Measurements from ENCODE around the gene NOS3. TPM values are rescaled to one million over a fixed set of nuclear protein-coding genes. Genes with fewer than 3 reads are reported as not detected.

Gene NOS3
- total RNA-seq, 1 experiment from 2014 or later = 0.66 TPM

- H3K36me3 ChIP-seq (ENCODE audit: low read depth, low read length) = no peaks in the 10 kb centered on the region
- H3K9ac ChIP-seq (ENCODE audit: low read length) = peak within 1 kb of the TSS; percentile 86
- intact Hi-C loops (cut with micrococcal nuclease) = loop anchor here (1.0 kb wide), 3 partner anchors 30 to 83 kb away; partner anchors contain the start of gene FASTK
- peaks cover 44% of the 10 kb centered on the region for H3K4me1 ChIP-seq (ENCODE audit: insufficient read depth, low read length)
- no peak for TF ChIP-seq EZH2 (IDR thresholded peaks at IDR 0.05; ENCODE audit: low read length, unreplicated experiment)
- TF ChIP-seq, protein P1, sequence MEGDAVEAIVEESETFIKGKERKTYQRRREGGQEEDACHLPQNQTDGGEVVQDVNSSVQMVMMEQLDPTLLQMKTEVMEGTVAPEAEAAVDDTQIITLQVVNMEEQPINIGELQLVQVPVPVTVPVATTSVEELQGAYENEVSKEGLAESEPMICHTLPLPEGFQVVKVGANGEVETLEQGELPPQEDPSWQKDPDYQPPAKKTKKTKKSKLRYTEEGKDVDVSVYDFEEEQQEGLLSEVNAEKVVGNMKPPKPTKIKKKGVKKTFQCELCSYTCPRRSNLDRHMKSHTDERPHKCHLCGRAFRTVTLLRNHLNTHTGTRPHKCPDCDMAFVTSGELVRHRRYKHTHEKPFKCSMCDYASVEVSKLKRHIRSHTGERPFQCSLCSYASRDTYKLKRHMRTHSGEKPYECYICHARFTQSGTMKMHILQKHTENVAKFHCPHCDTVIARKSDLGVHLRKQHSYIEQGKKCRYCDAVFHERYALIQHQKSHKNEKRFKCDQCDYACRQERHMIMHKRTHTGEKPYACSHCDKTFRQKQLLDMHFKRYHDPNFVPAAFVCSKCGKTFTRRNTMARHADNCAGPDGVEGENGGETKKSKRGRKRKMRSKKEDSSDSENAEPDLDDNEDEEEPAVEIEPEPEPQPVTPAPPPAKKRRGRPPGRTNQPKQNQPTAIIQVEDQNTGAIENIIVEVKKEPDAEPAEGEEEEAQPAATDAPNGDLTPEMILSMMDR (conservative IDR thresholded peaks at IDR 0.05; ENCODE audit: low read depth, low read length) = peak; percentile 60
- no peak for TF ChIP-seq EZH2phosphoT487 (IDR thresholded peaks at IDR 0.05; ENCODE audit: borderline replicate concordance, low read length)
- H4K20me1 ChIP-seq (ENCODE audit: low read length) = no peaks in the 10 kb centered on the region
- peak; percentile 87 for ATAC-seq
- ChIA-PET POLR2A (ENCODE audit: unreplicated experiment) (interaction anchor here (0.6 to 1.0 kb wide), 6 partner anchors 10 to 130 kb away, joined by 3 to 5 read pairs (median 3); no protein-coding TSS in a partner anchor), CTCF (interaction anchor here (0.6 to 1.5 kb wide), 4 partner anchors 17 to 83 kb away, joined by 3 to 12 read pairs (median 4); no protein-coding TSS in a partner anchor)
- peak within 1 kb of the TSS; percentile 75 for H3K4me3 ChIP-seq (ENCODE audit: low read length)
- DNase-seq = peak; percentile 99
- BruUV-seq (replicated peaks) = TSS peak; percentile 89
- H3K9me2 ChIP-seq (replicated peaks; ENCODE audit: low read length) = no peaks in the 10 kb centered on the region
- H3K27me3 ChIP-seq (ENCODE audit: low read length) = no peaks in the 10 kb centered on the region
- H3F3A ChIP-seq (ENCODE audit: low read length, unreplicated experiment) = no peaks in the 10 kb centered on the region
- H3K79me2 ChIP-seq (ENCODE audit: low read length) = peaks cover 24% of the 10 kb centered on the region
- no peaks in the 10 kb centered on the region for H3K9me3 ChIP-seq (ENCODE audit: low read length)
- H3K4me2 ChIP-seq (ENCODE audit: low read length) = peak within 1 kb of the TSS; percentile 88
- peak within 1 kb of the TSS; percentile 72 for H2AFZ ChIP-seq (ENCODE audit: low read length)
- peak within 1 kb of the TSS; percentile 81 for H3K27ac ChIP-seq (ENCODE audit: low read length)
These were observed 37.5 kb downstream of the NOS3 start, which contains the start of gene ABCB8 for GRCh38 chr7:151028131-151028947. ABCB8 (plus strand) TSS chr7:151028450; CDS start chr7:151028516, 66 bp downstream.

- peak overlapping the region; percentile 86 for H3K9ac ChIP-seq (ENCODE audit: low read length)
- peaks cover 40% of the 10 kb centered on the region for H3K4me1 ChIP-seq (ENCODE audit: insufficient read depth, low read length)
- no peaks in the 10 kb centered on the region for H3F3A ChIP-seq (ENCODE audit: low read length, unreplicated experiment)
- ATAC-seq (no peak), DNase-seq (no peak)
- peak overlapping the region; percentile 81 for H3K27ac ChIP-seq (ENCODE audit: low read length)
- no peaks in the 10 kb centered on the region for H3K9me2 ChIP-seq (replicated peaks; ENCODE audit: low read length)
- H3K36me3 ChIP-seq (ENCODE audit: low read depth, low read length) = no peaks in the 10 kb centered on the region
- no peaks in the 10 kb centered on the region for H4K20me1 ChIP-seq (ENCODE audit: low read length)
- H3K4me2 ChIP-seq (ENCODE audit: low read length) = peak overlapping the region; percentile 88
- H3K27me3 ChIP-seq (ENCODE audit: low read length) = no peaks in the 10 kb centered on the region
- peak overlapping the region; percentile 72 for H2AFZ ChIP-seq (ENCODE audit: low read length)
- TF ChIP-seq EZH2 (IDR thresholded peaks at IDR 0.05; ENCODE audit: low read length, unreplicated experiment) (no peak), EZH2phosphoT487 (IDR thresholded peaks at IDR 0.05; ENCODE audit: borderline replicate concordance, low read length) (no peak)
- TF ChIP-seq, protein P1 (conservative IDR thresholded peaks at IDR 0.05; ENCODE audit: low read depth, low read length) = no peak
- intact Hi-C loops (cut with micrococcal nuclease) = loop anchor here (1.0 kb wide), 3 partner anchors 29 to 82 kb away; partner anchors contain the start of gene FASTK
- CTCF ChIA-PET = interaction anchor here (1.5 kb wide), 1 partner anchor 82 kb away, joined by 12 read pairs; no protein-coding TSS in a partner anchor
- no peaks in the 10 kb centered on the region for H3K9me3 ChIP-seq (ENCODE audit: low read length)
- no TSS peak for BruUV-seq (replicated peaks)
- POLR2A ChIA-PET (ENCODE audit: unreplicated experiment) = interaction anchor here (0.7 to 1.0 kb wide), 2 partner anchors 10 to 19 kb away, joined by 3 read pairs; no protein-coding TSS in a partner anchor
- H3K79me2 ChIP-seq (ENCODE audit: low read length) = peaks cover 24% of the 10 kb centered on the region
- peak overlapping the region; percentile 75 for H3K4me3 ChIP-seq (ENCODE audit: low read length)
These were observed 38.2 kb downstream of the NOS3 start for GRCh38 chr7:151028948-151029501.
